Fibroblast of villous mesenchyme (primary cell): ENCODE data around the gene MYO1E. TPM values are rescaled to one million over a fixed set of nuclear protein-coding genes. Genes with fewer than 3 reads are reported as not detected.
"Not testable (repeated sequence)": the region's sequence is repeated elsewhere in the genome, so short reads cannot be mapped to it uniquely, and the experiment has no call there.

Experiments used
- DNase-seq: peaks from one replicate; pipeline ENCODE4 v3.0.0-alpha.2; 2010; ENCODE audit warnings: low read depth
- H3K4me3 ChIP-seq: 2 replicates; pipeline ENCODE4 v1.5.1; 2011; ENCODE audit warnings: low read depth, mild to moderate bottlenecking, low read length
- total RNA-seq: library from RNA; depleted of rRNA; stranded (reverse); fragments of >200 nt; gene quantifications from 2 replicates; pipeline ENCODE4 v1.2.3, GENCODE V29; 2012
- TF ChIP-seq, protein P1 (sequence below): IDR thresholded peaks from 2 replicates; pipeline ENCODE4 v1.5.1; 2012; ENCODE audit warnings: low read depth, mild to moderate bottlenecking, low read length; ENCODE audit not compliant: insufficient read depth

MYO1E gene
- total RNA-seq, 1 donor: 107 TPM

GRCh38 chr15:59140422-59141226 lies 232.0 kb downstream of the MYO1E start:
- DNase-seq: peak; percentile 23
- TF ChIP-seq, protein P1, sequence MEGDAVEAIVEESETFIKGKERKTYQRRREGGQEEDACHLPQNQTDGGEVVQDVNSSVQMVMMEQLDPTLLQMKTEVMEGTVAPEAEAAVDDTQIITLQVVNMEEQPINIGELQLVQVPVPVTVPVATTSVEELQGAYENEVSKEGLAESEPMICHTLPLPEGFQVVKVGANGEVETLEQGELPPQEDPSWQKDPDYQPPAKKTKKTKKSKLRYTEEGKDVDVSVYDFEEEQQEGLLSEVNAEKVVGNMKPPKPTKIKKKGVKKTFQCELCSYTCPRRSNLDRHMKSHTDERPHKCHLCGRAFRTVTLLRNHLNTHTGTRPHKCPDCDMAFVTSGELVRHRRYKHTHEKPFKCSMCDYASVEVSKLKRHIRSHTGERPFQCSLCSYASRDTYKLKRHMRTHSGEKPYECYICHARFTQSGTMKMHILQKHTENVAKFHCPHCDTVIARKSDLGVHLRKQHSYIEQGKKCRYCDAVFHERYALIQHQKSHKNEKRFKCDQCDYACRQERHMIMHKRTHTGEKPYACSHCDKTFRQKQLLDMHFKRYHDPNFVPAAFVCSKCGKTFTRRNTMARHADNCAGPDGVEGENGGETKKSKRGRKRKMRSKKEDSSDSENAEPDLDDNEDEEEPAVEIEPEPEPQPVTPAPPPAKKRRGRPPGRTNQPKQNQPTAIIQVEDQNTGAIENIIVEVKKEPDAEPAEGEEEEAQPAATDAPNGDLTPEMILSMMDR: no peak
- no peak overlapping the region for H3K4me3 ChIP-seq

DNA sequence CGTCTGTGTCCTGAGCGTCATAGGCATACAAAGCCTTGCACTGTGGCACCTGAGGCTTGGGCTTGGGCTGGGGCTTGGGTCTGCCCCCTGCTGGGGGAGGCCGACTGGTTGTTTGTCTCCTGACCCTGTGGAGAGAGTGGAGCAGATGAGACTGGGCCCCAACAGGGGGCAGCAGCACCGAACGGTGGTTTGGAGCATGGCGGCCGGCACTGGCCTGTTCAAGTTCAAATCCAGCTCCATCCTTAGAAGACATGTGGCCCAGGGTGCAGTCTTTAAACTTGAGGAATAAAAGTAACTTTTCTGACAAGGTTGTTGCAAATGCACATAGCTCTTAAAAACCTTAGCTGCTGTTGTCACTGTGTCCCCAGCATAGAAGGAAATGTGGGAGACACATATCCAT lies 234.4 kb downstream of the MYO1E start:
- peak; percentile 41 for DNase-seq
- no peak overlapping the region for H3K4me3 ChIP-seq
- TF ChIP-seq, protein P1: peak; percentile 75

DNA sequence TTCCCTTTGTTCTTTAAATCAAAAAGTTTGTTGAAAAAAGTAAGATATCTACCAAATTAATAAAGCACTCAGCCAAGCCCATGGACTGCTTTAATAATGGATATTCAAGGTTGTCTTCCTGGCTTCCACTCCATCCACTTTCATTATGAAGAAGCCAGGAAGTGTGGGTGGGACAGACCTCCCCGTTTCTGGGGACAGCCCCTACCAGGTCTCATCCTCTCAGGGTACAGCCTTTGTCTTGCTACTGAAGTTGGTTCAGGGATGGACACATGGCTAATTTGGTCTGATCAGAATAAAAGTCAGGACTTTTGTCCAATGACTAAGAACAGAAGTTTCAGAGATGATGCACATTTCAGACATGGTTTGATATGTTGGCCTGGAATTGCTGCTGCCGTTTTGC lies 235.1 kb downstream of the MYO1E start:
- TF ChIP-seq, protein P1: no peak
- H3K4me3 ChIP-seq: no peak overlapping the region
- DNase-seq: no peak

- TF ChIP-seq, protein P1: no peak
- DNase-seq: no peak
- H3K4me3 ChIP-seq: no peak overlapping the region
These were observed 238.7 kb downstream of the MYO1E start for GRCh38 chr15:59133929-59134427.

DNA sequence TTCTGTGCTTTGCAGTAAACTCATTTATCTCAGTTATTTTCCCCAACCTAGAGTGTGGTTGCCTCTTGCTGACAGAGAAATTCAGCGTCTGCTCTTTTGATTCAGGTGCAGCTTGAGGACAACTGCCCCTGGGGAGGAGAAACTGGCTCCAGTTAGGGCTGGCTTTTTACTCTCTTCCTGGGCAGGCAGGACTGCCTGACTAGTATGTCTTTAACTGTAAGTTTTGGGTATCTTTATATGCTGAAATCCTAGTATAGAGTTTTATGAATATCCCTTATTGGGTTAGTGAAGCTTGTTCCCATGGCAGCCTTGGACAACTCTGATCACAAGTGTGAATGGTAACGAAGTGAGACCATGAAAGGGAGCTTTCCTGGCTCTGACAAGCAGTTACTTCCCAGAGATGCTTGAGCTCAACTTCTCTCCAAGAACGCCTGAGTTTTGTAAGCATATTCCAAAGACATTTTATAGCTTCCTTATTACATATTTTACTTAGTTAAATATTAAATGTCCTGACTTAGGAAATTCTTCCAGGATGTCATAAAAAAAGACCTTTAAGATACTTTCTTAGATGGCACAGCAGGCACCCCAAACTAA lies 240.6 kb downstream of the MYO1E start:
- DNase-seq: no peak
- H3K4me3 ChIP-seq: no peak overlapping the region
- TF ChIP-seq, protein P1: no peak

DNA sequence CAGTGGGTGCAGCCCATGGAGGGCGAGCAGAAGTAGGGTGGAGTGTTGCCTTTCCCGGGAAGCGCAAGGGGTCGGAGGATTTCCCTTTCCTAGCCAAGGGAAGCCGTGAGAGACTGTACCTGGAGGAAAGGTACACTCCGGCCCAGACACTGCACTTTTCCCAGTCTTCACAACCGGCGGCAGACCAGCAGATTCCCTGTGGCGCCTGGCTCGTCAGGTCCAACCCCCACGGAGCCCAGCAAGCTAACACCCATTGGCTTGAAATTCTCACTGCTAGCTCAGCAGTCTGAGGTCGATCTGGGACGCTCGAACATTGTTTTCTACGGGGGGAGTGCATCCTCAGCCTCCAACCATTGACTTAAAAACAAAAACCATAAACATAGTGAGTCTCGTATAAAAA lies 241.2 kb downstream of the MYO1E start:
- no peak for DNase-seq
- no peak overlapping the region for H3K4me3 ChIP-seq
- TF ChIP-seq, protein P1: no peak

DNA sequence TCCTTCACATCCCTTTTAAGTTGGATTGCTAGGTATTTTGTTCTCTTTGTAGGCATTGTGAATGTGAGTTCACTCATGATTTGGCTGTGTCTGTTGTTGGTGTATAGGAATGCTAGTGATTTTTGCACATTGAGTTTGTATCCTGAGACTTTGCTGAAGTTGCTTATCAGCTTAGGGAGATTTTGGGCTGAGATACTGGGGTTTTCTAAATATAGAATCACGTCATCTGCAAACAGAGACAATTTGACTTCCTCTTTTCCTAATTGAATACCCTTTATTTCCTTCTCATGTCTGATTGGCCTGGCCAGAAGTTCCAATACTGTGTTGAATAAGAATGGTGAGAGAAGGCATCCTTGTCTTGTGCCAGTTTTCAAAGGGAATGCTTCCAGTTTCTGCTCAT lies 245.4 kb downstream of the MYO1E start:
- DNase-seq: not testable (repeated sequence)

DNA sequence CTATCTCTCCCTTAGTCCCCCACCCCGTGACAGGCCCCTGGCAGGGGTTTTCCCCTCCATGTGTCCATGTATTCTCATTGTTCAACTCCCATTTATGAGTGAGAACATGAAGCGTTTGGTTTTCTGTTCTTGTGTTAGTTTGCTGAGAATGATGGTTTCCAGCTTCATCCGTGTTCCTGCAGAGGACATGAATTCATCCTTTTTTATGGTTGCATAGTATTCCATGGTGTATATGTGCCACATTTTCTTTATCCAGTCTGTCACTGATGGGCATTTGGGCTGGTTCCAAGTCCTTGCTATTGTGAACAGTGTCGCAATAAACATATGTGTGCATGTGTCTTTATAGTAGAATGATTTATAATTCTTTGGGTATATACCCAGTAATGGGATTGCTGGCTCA lies 247.0 kb downstream of the MYO1E start:
- DNase-seq, H3K4me3 ChIP-seq: not testable (repeated sequence)

More for the DNA sequence above, 245.4 kb downstream of the MYO1E start:
- H3K4me3 ChIP-seq: not testable (repeated sequence)
